GM19035 (cell line): Measurements from ENCODE around the gene TMEM43.
"Not testable (repeated sequence)": the region's sequence is repeated elsewhere in the genome, so short reads cannot be mapped to it uniquely, and the experiment has no call there.

Experiments used
- ATAC-seq: cut with Tn5 transposase; IDR thresholded peaks from one replicate; pipeline ENCODE4 v1.9.1; 2021; ENCODE audit not compliant: unreplicated experiment

TMEM43 gene, protein sequence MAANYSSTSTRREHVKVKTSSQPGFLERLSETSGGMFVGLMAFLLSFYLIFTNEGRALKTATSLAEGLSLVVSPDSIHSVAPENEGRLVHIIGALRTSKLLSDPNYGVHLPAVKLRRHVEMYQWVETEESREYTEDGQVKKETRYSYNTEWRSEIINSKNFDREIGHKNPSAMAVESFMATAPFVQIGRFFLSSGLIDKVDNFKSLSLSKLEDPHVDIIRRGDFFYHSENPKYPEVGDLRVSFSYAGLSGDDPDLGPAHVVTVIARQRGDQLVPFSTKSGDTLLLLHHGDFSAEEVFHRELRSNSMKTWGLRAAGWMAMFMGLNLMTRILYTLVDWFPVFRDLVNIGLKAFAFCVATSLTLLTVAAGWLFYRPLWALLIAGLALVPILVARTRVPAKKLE

DNA sequence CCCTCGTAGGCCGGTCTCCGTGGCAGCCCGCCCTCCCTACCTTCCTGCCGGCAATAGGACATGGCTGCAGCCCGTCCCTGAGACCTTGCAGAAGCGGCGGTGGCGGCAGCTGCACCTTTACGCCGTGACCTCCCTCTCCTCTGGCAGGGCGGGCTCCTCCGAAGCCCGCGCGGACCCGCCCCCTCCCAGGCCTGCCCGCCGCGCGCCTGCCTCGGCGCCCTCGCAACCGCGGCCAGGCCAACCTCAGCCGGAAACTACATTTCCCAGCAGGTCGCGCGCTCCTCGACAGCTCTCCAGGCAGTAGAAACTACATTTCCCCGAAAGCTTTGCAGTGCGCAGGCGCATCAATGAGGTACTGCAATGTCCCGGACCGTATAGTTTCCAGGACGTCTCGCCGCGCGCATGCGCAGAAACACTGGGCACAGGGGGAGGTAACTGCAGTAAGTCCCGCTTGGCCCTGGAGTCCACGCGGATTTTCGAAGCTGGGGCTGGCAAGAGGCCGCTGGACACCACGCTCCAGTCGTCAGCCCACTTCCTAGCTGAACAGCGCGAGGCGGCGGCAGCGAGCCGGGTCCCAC is at the start of gene TMEM43, which contains the start of gene CHCHD4:
TMEM43 (plus strand) TSS at position 438 of the 578 bp plus-strand sequence. CDS start 142 bp downstream, outside the sequence.
CHCHD4 (minus strand) TSS at position 256 of the 578 bp plus-strand sequence; CDS start at position 62, 194 bp downstream.
- ATAC-seq, result peak; percentile 82

DNA sequence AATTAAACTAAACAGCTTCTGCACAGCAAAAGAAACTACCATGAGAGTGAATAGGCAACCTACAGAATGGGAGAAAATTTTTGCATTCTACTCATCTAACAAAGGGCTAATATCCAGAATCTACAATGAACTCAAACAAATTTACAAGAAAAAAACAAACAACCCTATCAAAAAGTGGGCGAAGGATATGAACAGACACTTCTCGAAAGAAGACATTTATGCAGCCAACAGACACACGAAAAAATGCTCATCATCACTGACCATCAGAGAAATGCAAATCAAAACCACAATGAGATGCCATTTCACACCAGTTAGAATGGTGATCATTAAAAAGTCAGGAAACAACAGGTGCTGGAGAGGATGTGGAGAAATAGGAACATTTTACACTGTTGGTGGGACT is 49.6 kb upstream of the TMEM43 start:
- not testable (repeated sequence) for ATAC-seq

DNA sequence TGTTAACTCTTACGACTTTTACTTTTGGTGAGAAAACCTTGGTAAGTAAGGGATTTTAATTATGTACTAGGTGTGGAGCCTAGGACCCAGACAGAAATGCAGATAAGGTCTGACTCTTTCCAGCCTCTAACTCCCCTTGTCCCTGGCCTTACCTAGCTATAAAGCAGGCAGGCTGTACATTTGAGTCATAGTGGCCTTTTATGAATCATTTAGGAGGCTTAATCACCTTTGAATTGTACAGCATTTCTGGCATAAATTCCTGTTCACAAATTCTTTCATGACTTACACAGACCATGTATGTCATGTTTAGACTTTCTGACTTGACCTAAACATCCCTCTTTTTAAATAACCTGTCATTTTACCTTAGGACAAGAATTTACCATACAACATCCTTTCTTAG is 47.5 kb upstream of the TMEM43 start:
- no peak for ATAC-seq

DNA sequence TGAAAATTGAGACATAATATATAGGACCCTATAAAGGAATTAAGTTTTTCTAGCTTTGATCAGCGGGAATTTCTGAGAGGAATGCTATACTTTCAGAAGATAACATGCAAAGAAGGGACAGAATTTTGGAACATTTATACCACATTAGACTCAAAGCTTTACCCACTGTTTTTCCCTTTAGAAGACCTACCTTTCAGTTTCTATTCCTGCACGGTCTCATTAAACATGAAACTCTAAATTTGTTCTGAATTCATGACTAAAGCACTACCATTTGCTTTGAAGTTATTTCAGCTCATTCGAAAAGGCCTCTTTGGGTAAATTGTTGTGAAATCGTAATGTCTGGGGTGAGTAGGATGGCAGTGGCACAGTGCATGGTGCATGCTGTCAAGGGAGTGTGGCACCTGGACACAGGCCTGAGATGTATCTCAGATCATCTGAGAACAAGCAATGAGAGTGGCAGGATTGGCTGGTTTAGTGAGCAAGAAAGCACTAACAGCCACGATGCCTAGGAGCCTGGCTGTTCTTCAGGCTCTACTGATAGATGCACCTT is 42.7 kb upstream of the TMEM43 start:
- no peak for ATAC-seq

DNA sequence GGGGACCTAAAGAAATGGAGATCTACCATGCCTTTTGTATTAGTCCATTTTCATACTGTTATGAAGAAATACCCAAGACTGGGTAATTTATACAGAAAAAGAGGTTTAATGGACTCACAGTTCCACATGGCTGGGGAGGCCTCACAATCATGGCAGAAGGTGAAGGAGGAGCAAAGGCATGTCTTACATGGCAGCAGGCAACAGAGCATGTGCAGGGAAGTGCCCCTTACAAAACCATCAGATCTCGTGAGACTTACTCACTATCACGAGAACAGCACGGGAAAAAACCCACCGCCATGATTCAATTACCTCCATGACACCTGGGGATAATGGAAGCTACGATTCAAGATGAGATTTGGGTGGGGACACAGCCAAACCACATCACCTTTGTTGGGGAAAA is 37.4 kb upstream of the TMEM43 start:
- not testable (repeated sequence) for ATAC-seq

DNA sequence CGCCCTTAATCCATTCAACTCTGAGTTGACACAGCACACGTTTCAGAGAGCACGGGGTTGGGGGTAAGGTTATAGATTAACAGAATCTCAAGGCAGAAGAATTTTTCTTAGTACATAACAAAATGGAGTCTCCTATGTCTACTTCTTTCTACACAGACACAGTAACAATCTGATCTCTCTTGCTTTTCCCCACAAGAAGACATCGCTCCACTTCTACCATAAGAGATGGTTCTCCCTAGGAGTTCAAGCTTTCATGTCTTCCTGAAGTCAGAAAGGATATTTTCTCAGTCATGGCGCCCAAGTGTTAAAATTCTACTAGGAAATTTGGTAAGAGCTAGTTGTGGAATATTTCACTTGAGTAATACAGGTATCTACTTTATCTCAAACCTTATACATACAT is 32.9 kb upstream of the TMEM43 start:
- not testable (repeated sequence) for ATAC-seq

DNA sequence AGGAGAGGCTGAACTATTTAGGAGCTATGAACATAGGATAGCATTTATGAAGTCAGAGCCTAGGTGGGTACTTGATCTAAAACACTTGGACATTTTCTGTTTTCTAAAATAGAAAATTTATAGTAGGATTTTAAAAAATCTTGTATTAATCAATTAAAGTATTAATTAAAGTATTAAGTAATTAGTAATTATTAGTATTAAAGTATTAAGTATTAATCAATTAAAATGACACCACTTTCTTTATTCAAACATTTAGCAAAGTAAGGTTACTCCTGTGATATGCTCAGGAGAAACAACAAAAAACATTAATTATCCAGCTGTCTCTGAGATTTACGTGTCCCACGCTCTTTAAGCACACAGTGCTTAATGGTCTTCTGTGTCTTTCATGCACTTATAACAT is 32.4 kb upstream of the TMEM43 start:
- ATAC-seq, result no peak

DNA sequence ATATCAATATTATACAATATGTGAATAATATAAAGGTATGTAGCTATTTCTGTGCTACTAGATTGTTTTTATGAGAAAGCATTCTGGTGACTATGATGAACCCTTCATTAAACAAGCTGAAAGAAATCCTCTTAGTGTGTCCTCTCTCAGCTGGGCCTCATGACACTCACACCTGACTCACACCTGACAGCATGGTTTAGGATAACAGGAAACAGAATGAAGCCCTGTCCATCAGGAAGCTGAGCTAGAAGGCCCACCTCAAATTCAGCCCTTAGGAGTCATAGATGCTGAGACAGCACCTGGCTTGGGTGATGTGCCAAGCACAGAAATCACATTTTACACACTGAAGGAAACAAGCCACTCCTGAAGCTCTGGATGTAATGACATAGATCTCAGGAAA is 31.0 kb upstream of the TMEM43 start:
- no peak for ATAC-seq

DNA sequence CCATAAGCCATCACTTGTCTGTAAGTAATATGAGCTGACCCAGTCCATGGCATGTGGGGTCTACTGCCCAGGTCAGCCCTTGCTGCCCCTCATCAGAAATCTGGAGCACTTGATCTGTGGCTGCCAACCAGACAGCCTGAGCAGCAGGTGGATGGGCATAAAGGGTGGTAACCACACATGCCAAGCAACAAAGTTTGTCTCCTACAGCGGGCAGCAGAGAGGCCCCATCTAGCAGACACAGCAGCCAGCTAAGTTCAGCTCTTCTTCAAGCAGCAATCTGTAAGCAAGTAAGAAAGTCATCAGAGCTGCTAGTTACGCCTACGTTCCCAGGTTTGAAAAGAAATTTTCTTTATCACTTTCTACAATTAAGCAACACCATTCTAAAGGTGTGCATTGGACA is 28.1 kb upstream of the TMEM43 start:
- ATAC-seq, result no peak

DNA sequence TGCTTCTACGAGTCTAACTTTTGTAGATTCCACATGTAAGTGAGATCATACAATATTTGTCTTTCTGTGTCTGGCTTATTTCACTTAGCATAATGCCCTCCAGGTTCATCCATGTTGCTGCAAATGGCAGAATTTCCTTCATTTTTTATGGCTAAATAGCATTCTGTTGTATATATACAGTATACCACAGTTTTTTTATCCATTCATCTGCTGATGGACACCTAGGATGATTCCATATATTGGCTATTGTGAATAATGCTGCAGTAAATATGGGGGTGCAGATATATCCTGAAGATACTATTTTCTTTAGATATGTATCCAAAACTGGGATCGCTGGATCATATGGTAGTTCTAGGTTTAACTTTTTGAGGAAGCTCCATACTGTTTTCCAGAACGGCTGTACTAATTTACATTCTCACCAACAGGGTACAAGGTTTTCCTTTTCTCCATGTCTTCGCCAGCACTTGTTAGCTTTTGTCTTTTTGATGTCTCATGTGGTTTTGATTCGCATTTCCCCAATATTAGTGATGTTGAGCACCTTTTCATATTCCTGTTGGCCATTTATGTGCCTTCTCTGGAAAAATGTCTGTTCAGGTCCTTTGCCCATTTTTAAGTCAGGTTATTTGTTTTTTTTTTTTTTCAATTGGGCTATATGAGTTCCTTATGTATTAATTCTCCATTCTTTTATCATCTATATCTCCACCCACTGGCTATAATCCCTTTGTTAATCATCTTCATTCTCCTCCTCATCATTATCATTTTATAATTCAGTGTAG is 27.0 kb upstream of the TMEM43 start:
- ATAC-seq, result no peak

DNA sequence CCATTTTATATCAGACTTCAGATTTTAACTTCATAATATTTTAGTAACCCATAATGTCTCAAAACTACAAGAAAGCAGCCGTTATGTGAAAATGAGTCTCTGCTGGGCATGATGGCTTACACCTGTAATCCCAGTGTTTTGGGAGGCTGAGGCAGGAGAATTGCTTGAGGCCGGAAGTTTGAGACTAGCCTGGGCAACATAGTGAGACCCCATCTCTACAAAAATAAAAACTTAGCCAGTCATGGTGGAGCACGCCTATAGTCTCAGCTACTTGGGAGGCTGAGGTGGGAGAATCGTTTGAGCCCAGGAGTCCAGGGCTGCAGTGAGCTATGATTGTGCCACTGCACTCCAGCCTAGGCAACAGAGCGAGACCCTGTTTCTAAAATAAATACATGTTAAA is 15.0 kb upstream of the TMEM43 start:
- ATAC-seq, result not testable (repeated sequence)

DNA sequence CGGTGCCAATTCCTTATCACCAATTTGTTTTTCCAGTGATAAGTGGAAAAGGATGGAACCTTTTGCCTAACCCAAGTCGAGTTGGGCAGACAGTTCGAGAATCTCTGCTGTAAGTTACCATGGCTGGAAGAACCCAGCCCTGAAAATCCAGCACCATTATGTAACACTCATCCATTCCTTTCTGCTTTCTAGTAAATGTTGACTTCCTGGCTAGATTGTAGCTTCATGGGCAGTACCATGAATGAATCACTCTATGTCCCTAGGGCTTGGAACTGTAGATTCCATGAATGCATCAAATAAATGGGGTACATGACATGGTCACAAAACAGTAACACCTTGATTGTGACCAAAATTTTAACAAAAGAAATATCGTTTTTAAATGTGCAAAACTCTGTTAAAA is 14.2 kb upstream of the TMEM43 start:
- ATAC-seq, result no peak

DNA sequence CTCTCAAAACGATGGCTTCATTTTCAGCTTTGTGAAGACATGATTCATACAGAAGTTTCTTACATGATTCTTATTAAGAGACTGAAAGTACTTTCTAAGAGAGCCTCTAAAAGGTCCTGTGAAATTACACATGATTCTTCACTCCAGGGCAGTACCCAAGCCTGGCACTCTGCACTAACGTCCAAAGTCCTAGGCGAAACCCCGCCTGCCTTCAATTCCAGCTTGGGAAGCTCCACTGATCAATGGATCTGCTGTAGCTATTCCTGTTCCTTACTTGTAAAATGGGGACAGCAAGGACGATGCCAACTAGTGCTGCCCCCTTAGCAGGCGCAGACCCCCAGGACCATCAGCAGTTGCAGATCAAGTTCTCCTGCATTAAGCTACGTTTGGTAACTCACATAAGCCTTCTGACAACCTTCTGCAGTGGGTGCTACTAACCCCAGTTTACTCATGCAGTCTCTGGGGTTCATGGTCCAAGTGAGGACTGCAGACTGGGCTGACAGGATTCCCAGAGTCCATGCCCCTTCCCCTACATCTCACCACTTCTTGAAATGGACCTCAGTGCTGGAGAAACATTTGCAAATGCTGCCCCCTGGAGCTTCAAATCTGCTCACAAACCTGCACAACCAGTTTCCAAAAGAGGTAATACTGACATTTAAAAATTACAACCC is 10.8 kb upstream of the TMEM43 start:
- ATAC-seq, result no peak

DNA sequence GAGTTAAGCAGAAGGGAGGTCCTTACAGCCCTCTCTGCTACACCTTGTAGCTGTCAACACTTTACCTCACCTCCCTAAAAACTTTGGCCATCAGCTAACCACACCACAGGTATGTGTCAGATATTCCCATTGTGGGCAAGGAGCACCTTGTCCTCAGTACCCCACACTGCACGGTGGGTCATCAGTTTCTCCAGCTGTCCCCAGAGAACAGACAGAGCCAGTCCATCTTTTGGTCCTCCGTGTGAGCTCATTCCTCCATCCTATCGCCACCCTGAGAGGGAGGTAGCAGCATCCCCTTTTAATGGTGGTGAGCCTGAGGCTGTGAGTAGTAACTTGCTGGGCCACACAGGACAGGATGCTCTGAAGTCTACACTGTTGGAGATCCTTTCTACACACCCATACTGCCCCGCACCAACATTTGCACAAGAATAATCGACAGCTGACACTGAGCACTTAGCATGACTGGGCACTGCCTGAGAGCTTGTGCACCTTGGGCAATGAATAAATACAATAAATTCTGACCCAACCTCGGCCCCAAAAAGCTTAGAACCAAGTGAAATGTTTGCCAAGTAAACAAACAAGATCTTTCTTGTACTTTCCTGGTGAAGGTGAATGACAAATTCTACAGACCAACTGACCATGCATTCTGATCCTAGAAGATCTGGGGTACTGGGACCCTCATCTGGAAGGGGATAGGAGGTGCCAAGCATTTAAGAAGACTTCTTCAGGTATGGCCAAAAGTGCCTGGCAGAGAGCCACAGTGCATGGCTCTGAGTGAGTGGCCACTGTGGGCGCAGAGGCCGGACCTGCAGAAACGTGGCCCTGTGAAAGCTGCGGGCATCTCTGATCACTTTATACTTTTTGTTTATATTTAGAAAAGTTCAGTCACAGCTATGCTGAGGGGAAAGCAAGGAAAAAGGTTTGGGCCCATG is 7.1 kb upstream of the TMEM43 start:
- ATAC-seq, result no peak

DNA sequence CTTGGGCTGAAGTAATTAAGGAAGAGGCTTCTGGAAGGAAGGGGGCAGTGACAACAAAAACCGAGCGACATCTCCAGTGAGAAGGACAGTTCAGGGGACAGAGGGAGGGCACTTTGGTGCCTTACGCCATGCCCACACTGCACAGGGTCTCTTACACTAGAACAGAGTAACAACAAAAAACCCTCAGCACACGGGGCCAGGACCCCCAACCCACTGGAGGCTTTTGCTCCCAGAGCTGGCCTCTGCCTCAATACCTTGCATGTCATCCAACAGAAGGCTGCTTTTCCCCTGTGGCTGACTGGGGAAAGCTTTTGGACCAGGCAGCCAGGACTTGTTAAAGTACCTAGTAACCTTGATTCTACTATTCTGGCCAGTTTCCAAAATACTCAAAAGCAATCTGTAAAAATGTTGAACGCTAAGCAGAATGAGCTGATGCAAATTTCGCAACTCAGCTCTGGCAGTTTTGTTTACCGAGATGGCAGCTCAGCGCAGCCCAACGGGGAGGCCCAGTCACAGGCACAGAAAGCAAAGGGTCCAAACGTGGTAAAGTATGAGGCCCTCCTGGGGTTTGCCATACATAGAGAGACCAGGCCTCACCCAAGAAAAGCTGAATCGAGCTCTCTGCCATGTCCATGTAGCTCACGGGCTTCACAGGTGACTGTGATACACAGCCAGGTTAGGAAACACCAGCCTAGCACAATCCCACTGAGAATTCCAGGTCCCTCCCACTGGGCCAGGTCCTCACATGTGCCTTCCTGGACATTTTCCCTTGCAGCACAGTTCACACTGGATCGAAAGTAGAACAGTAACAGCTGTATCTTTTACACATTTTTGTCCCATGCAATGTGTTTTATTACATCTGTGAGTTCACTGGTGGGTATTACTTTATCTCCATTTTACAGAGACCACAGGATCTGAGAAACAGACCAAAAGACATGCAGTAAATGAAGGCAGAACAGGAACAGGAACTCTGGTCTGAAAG is 6.2 kb upstream of the TMEM43 start:
- ATAC-seq, result no peak

DNA sequence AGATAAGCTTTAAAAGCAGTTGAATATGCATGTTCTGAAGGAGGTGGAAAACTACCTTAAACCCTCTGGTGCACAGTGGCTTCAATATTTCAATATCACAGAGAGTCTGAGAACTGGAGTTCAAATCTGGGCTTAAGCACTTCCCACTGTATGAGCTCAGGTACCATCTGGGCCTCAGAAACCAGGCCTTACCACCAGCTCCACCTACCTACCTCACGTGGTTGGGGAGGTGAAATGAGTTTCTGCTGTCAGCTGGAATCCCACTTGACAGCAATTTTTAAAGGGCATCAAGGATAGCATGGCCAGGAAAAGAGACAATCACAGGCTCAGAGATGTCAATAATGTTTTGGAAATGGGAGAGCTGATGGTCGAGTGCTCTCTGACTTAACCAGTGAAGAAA is 5.2 kb upstream of the TMEM43 start:
- no peak for ATAC-seq

DNA sequence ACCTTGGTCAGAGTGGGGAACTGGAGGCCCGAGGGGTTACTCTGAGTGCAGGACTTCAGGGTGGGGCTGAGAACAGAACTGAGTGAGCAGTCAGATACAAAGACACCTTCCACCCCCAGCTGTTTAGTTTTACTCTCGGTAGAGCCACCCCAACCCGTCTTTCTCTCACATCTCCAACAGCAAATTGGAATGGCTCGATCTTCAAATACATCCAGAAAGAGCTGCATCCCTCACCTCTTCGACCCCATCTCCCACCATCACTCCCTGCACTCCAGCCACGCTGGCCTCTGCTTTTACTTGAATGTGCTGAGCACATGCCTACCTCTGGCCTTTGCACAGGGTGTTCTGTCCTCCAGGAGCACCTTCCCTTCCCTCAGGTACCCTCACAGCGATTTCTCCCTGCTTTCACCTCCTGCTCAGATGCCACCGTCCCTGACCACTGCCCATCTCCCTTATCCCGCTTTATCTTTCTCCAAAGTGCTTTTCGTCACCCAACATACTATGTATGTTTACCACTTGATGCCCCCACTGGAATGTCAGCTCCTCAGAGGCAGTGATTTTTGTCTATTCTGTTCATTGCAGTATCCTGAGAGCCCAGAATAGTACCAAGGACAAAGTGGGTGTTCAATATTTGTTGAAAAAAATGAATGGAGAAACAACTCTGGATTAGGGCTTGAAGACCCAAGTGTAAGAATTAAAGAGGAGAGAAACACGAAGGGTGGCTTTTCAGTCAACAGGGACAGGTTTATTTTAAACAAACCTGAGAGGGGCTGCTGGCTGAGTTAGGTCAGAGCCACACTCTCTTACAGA is 4.5 kb upstream of the TMEM43 start:
- ATAC-seq, result no peak

DNA sequence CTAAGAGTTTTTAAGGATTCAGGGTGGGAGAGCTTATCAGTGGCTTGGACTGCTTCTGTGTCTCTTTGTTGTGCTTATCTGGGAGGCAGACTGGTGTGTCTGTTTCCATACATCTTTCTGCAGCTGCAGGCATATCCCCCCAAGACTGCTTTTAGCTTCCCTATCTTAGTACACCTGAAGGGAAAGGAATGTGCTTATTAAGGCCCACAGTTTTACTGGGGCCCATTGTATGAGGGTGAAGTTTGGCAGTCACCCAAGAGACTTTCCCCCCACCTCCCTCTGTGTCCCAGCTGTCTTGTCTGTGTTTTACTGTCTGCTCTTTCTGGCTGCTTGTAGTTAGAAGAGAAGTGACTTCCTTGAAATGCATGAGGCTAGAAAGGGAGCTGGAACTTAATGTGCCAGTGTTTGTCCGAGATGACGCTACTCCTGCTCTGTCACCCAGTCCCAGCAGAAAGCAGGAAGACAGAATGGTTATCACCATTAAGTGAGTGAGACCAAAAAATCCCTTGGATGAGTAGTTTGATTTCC is 3.9 kb upstream of the TMEM43 start:
- ATAC-seq, result not testable (repeated sequence)
